ENCODE data around the gene ATP9B.

The ATP9B gene

DNA sequence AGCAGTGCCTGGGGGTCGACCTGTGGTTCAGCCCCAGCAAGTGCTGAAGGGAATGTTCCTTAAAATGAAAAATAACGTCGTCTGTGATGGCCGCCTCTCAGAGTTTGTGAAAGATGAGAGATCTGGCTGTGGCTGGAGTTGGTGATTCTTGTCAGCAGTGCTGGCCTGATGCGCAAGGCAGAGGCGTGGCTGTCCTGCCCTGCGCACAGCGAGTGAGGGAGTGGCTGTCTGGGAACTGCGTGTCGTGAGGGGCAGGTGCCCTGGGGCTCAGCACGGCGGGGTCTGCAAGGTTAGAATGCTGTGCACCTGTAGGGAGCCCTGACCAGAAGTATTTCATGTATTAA, 335.3 kb downstream of the ATP9B start:
- TF ChIP-seq, protein P1, sequence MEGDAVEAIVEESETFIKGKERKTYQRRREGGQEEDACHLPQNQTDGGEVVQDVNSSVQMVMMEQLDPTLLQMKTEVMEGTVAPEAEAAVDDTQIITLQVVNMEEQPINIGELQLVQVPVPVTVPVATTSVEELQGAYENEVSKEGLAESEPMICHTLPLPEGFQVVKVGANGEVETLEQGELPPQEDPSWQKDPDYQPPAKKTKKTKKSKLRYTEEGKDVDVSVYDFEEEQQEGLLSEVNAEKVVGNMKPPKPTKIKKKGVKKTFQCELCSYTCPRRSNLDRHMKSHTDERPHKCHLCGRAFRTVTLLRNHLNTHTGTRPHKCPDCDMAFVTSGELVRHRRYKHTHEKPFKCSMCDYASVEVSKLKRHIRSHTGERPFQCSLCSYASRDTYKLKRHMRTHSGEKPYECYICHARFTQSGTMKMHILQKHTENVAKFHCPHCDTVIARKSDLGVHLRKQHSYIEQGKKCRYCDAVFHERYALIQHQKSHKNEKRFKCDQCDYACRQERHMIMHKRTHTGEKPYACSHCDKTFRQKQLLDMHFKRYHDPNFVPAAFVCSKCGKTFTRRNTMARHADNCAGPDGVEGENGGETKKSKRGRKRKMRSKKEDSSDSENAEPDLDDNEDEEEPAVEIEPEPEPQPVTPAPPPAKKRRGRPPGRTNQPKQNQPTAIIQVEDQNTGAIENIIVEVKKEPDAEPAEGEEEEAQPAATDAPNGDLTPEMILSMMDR (conservative IDR thresholded peaks at IDR 0.05), result no peak
- no peak for TF ChIP-seq ZFX (IDR thresholded peaks at IDR 0.05)
- H3K27ac ChIP-seq, result no peak overlapping the region

GRCh38 chr18:79405019-79405780, 336.0 kb downstream of the ATP9B start:
- no peak overlapping the region for H3K27ac ChIP-seq
- TF ChIP-seq ZFX (IDR thresholded peaks at IDR 0.05), result no peak
- TF ChIP-seq, protein P1 (conservative IDR thresholded peaks at IDR 0.05), result no peak

- H3K27ac ChIP-seq, result no peak overlapping the region
- no peak for TF ChIP-seq ZFX (IDR thresholded peaks at IDR 0.05)
- TF ChIP-seq, protein P1 (conservative IDR thresholded peaks at IDR 0.05), result no peak
Measured at GRCh38 chr18:79405781-79406575, 336.8 kb downstream of the ATP9B start.

DNA sequence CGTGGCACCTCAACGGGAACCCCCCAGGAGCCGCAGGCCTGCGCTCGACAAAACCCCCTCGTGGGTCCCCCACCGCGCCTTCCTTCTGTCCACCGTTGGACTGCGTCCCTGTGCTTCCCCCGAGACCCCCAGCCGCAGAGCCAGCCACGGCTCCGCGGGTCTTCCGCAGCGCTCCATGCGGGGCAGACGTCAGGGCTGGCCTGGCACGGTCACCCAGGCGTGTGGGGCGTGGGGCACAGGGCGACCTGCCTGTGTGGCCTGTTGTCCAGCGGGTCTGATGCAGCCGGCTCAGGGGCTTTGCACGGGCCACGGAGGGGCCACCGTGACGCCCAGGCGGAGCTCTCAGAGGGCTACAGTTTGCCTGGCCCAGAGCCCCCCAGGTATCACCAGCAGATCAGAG, 337.5 kb downstream of the ATP9B start:
- TF ChIP-seq ZFX (IDR thresholded peaks at IDR 0.05), result no peak
- TF ChIP-seq, protein P1 (conservative IDR thresholded peaks at IDR 0.05), result no peak
- H3K27ac ChIP-seq, result no peak overlapping the region

GRCh38 chr18:79409313-79409712, 340.1 kb downstream of the ATP9B start:
- TF ChIP-seq, protein P1 (conservative IDR thresholded peaks at IDR 0.05), result no peak
- no peak for TF ChIP-seq ZFX (IDR thresholded peaks at IDR 0.05)
- H3K27ac ChIP-seq, result no peak overlapping the region

DNA sequence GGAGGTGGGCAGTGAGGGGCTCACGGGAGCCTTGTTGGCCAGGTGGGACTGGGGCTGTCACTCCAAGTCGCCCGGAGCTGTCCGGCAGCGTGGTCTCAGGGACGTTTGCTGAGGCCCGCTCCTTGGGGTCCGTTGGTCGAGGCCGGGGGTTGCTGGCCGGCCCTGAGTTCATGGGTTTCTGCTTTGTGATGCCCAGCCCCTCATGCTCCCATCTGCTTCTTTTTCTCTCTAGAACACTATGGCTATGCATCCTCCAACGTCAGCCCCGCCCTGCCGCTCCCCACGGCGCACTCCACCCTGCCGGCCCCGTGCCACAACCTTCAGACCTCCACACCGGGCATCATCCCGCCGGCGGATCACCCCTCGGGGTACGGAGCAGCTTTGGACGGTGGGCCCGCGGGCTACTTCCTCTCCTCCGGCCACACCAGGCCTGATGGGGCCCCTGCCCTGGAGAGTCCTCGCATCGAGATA, 341.0 kb downstream of the ATP9B start:
- TF ChIP-seq, protein P1 (conservative IDR thresholded peaks at IDR 0.05), result no peak
- H3K27ac ChIP-seq, result no peak overlapping the region
